HCT116 (cell line): ENCODE results near the gene OR2K2. TPM values are rescaled to one million over a fixed set of nuclear protein-coding genes. Genes with fewer than 3 reads are reported as not detected.
"Not testable (repeated sequence)": the region's sequence is repeated elsewhere in the genome, so short reads cannot be mapped to it uniquely, and the experiment has no call there.

Experiments
- ATAC-seq: fragments of 200-7000 bp; cut with Tn5 transposase; 2 replicates; pipeline ENCODE4 v1.9.1; 2020; ENCODE audit warnings: mild to moderate bottlenecking, moderate library complexity
- BruUV-seq: library from RNA; stranded (reverse); fragments of 400-500 nt; replicated peaks from 2 replicates; lab custom pipeline; 2021; lab: Mats Ljungman, UMichigan
- CTCF ChIA-PET: fragments of 300-600 bp; sonication (Branson Sonifier 250); formaldehyde crosslinking; loops from one replicate; lab custom pipeline; 2021; ENCODE audit warnings: antibody characterized with exemption; lab: Charles Lee
- POLR2A ChIA-PET: fragments of 300-600, 350-600 bp; sonication (Branson Sonifier 250); formaldehyde crosslinking; loops from one replicate; lab custom pipeline; 2021; ENCODE audit warnings: antibody characterized with exemption; lab: Charles Lee
- RAD21 ChIA-PET, 2 experiments: fragments of 300-600 bp; sonication (Branson Sonifier 250); formaldehyde crosslinking; loops; one replicate each; lab custom pipeline; 2023; ENCODE audit warnings: low total read pairs in 2 of 2; ENCODE audit not compliant: uncharacterized antibody in 2 of 2, unreplicated experiment in 2 of 2, low non-redundant PET in 1 of 2; lab: Charles Lee
- DNase-seq: peaks from one replicate; pipeline ENCODE4 v3.0.0-alpha.2; 2010; ENCODE audit warnings: low read depth, low spot score
- H2AFZ ChIP-seq: fragments of 200-600 bp; shearing (Covaris generic), sonication (generic); 2 replicates; pipeline ENCODE4 v1.6.1; 2017; ENCODE audit warnings: low read depth, mixed run types, mixed read lengths, antibody characterized with exemption, low read length; ENCODE audit not compliant: poor library complexity, severe bottlenecking
- H3K27ac ChIP-seq: 2 replicates; pipeline ENCODE4 v1.5.1; 2012; ENCODE audit warnings: low read depth, low read length
- H3K27me3 ChIP-seq: fragments of 200-600 bp; sonication (generic); 2 replicates; pipeline ENCODE4 v1.6.1; 2016; ENCODE audit warnings: mixed run types, low read length, mixed read lengths; ENCODE audit not compliant: insufficient read depth
- H3K36me3 ChIP-seq, 2 experiments: fragments of 200-500 bp in 1 of 2; fragments of 200-600 bp in 1 of 2; sonication (Bioruptor generic) in 1 of 2; sonication (generic) in 1 of 2; 2 replicates each; pipeline versions ENCODE4 v1.5.1 to v1.6.1; 2014 to 2016; ENCODE audit warnings: low read length in 2 of 2, inconsistent platforms in 1 of 2, mixed read lengths in 1 of 2, mixed run types in 1 of 2; ENCODE audit not compliant: insufficient read depth in 2 of 2, control insufficient read depth in 1 of 2
- H3K4me1 ChIP-seq, 2 experiments: fragments of 200-600 bp in 1 of 2; sonication (generic) in 1 of 2; 2 replicates each; pipeline versions ENCODE4 v1.5.1 to v1.6.1; 2012 to 2017; ENCODE audit warnings: low read length in 2 of 2, inconsistent platforms in 1 of 2, mild to moderate bottlenecking in 1 of 2, mixed read lengths in 1 of 2, mixed run types in 1 of 2, moderate library complexity in 1 of 2; ENCODE audit not compliant: insufficient read depth in 2 of 2, control insufficient read depth in 1 of 2
- H3K4me2 ChIP-seq: fragments of 200-600 bp; sonication (generic); 2 replicates; pipeline ENCODE4 v1.6.1; 2017; ENCODE audit warnings: mixed run types, low read length, mixed read lengths
- H3K4me3 ChIP-seq, 2 experiments: fragments of 200-600 bp in 1 of 2; sonication (generic) in 1 of 2; replicated peaks in 1 of 2; 2 replicates each; pipeline ENCODE4 v1.5.1; 2011 to 2016; ENCODE audit warnings: low read length in 2 of 2, control low read depth in 1 of 2, low read depth in 1 of 2, mild to moderate bottlenecking in 1 of 2, mixed read lengths in 1 of 2, mixed run types in 1 of 2
- H3K79me2 ChIP-seq: fragments of 200-600 bp; sonication (generic); 2 replicates; pipeline ENCODE4 v1.6.1; 2017; ENCODE audit warnings: mild to moderate bottlenecking, mixed run types, low read length, moderate library complexity, mixed read lengths; ENCODE audit not compliant: insufficient read depth
- H3K9ac ChIP-seq: fragments of 200-600 bp; sonication (generic); 2 replicates; pipeline ENCODE4 v1.6.1; 2016; ENCODE audit warnings: low read length, mixed read lengths
- H3K9me2 ChIP-seq: fragments of 200-600 bp; sonication (generic), shearing (Covaris generic); 2 replicates; pipeline ENCODE4 v1.6.1; 2017; ENCODE audit warnings: mixed run types, mild to moderate bottlenecking, moderate library complexity; ENCODE audit not compliant: insufficient read depth
- H3K9me3 ChIP-seq, 2 experiments: fragments of 200-500 bp in 1 of 2; fragments of 200-600 bp in 1 of 2; sonication (Bioruptor generic) in 1 of 2; sonication (generic) in 1 of 2; 2 replicates each; pipeline ENCODE4 v1.6.1; 2014 to 2017; ENCODE audit warnings: low read length in 2 of 2, mixed read lengths in 2 of 2, inconsistent platforms in 1 of 2, low read depth in 1 of 2, mild to moderate bottlenecking in 1 of 2, mixed run types in 1 of 2, moderate library complexity in 1 of 2; ENCODE audit not compliant: control insufficient read depth in 1 of 2, insufficient read depth in 1 of 2
- H4K20me1 ChIP-seq: fragments of 200-600 bp; sonication (generic), shearing (Covaris generic); 2 replicates; pipeline ENCODE4 v1.6.1; 2017; ENCODE audit warnings: mixed run types, mild to moderate bottlenecking, moderate library complexity; ENCODE audit not compliant: insufficient read depth
- CBX3 ChIP-seq: IDR thresholded peaks from 2 replicates; pipeline ENCODE4 v1.6.1; 2012; ENCODE audit warnings: low read depth
- intact Hi-C: fragments of 100-400 bp; cut with micrococcal nuclease; formaldehyde crosslinking; loops from 2 replicates; pipeline ENCODE4 v1.10.0; 2022
- total RNA-seq: library from RNA; stranded (reverse); gene quantifications from one replicate; pipeline ENCODE4 v1.2.1, GENCODE V29; 2021; ENCODE audit not compliant: unreplicated experiment

Gene OR2K2
- total RNA-seq, 1 experiment from 2014 or later = not detected

DNA sequence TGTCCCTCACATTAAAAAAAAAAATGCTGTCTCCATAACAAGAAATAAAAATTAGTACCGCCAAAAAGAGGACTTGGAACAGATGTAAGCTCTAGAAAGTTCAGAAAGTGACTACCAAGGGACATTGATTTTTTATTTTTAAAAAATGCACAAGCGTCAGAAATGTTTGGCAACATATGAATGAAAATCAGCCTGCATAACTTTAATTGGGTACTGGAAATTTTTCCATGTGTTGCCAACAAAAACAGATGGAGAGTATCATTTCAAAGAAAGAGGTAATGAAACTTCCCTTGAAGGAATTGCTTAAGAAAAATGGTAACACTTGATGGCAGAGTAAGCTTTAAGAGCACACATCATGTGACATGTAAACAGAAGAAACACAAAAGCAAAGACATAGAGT, 47.2 kb downstream of the OR2K2 start:
- H4K20me1 ChIP-seq = no peaks in the 10 kb centered on the region
- H3K9ac ChIP-seq = no peak overlapping the region
- ChIA-PET CTCF (no interaction called here), POLR2A (no interaction called here), RAD21 (no interaction called here)
- no peak for DNase-seq
- intact Hi-C loops = no loop called here
- ATAC-seq = no peak
- no peaks in the 10 kb centered on the region for H3K27me3 ChIP-seq
- H3K4me1 ChIP-seq = peaks cover 0 to 13% of the 10 kb centered on the region in 2 experiments; a peak in 2 of 4 replicates
- H3K79me2 ChIP-seq = no peaks in the 10 kb centered on the region
- no peak overlapping the region for H3K4me2 ChIP-seq
- no peak for TF ChIP-seq CBX3
- no peaks in the 10 kb centered on the region for H3K9me2 ChIP-seq
- H2AFZ ChIP-seq = no peak overlapping the region
- H3K9me3 ChIP-seq = no peaks in the 10 kb centered on the region
- BruUV-seq = no TSS peak
- no peak overlapping the region for H3K27ac ChIP-seq
- no peak overlapping the region for H3K4me3 ChIP-seq
- H3K36me3 ChIP-seq = no peaks in the 10 kb centered on the region

DNA sequence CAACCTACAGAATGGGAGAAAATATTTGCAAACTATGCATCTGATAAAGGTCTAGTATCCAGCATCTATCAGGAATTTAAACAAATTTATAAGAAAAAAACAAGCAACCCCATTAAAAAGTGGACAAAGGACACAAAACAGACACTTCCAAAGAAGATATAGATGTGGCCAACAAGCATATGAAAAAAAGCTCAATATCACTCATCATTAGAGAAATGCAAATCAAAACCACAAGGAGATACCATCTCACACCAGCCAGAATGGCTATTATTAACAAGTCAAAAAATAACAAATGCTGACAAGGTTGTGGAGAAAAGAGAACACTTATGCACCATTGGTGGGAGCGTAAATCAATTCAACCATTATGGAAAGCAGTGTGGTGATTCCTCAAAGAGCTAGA, 49.2 kb downstream of the OR2K2 start:
- CTCF ChIA-PET, RAD21 ChIA-PET, H3K9me2 ChIP-seq, H3K4me3 ChIP-seq, H3K27ac ChIP-seq, H3K36me3 ChIP-seq, H3K9ac ChIP-seq, H2AFZ ChIP-seq, H4K20me1 ChIP-seq, ATAC-seq, H3K79me2 ChIP-seq, DNase-seq, H3K4me2 ChIP-seq, H3K4me1 ChIP-seq, intact Hi-C loops, H3K27me3 ChIP-seq, BruUV-seq, POLR2A ChIA-PET, H3K9me3 ChIP-seq: not testable (repeated sequence)

Other genes with a start within 250 kb of the OR2K2 start
- gene ECPAS, start 154.2 kb upstream of the OR2K2 start, total RNA-seq = 71.1 TPM
- gene ZNF483, start 195.0 kb upstream of the OR2K2 start, total RNA-seq = 5.0 TPM